CD14-positive monocyte (primary cell): ENCODE results near the gene ANXA1. TPM values are rescaled to one million over a fixed set of nuclear protein-coding genes. Genes with fewer than 3 reads are reported as not detected.

Source experiments
- DNase-seq, 3 donors: peaks; one replicate each; pipeline ENCODE4 v3.0.0-alpha.2; 2011 to 2022
- H2AFZ ChIP-seq: 2 replicates; pipeline ENCODE4 v1.6.0; 2012; ENCODE audit warnings: mild to moderate bottlenecking, low read depth, low read length, inconsistent platforms; ENCODE audit not compliant: insufficient read depth, poor library complexity, severe bottlenecking
- H3K27ac ChIP-seq, 2 donors: 1 replicate in 1 of 2; 2 replicates in 1 of 2; pipeline ENCODE4 v1.5.1; 2012 to 2013; ENCODE audit warnings: low read length in 2 of 2, control low read depth in 1 of 2, inconsistent platforms in 1 of 2, low read depth in 1 of 2, mild to moderate bottlenecking in 1 of 2
- H3K27me3 ChIP-seq, 2 donors: one replicate each; pipeline versions ENCODE4 v1.6.0 to v1.6.1; 2011 to 2013; ENCODE audit warnings: low read length in 2 of 2; ENCODE audit not compliant: control insufficient read depth in 2 of 2, insufficient read depth in 2 of 2
- H3K36me3 ChIP-seq, 2 donors: replicated peaks in 1 of 2; 1 replicate in 1 of 2; 2 replicates in 1 of 2; pipeline versions ENCODE4 v1.5.1 to v1.6.1; 2012 to 2013; ENCODE audit warnings: low read length in 2 of 2, control low read depth in 1 of 2, inconsistent platforms in 1 of 2, mild to moderate bottlenecking in 1 of 2; ENCODE audit not compliant: insufficient read depth in 2 of 2, control insufficient read depth in 1 of 2
- H3K4me1 ChIP-seq, 2 donors: 1 replicate in 1 of 2; 2 replicates in 1 of 2; pipeline versions ENCODE4 v1.5.1 to v1.6.1; 2012 to 2013; ENCODE audit warnings: low read length in 2 of 2, control low read depth in 1 of 2, inconsistent platforms in 1 of 2, mild to moderate bottlenecking in 1 of 2, moderate library complexity in 1 of 2; ENCODE audit not compliant: insufficient read depth in 2 of 2, control insufficient read depth in 1 of 2
- H3K4me2 ChIP-seq: replicated peaks from 2 replicates; pipeline ENCODE3; 2012; ENCODE audit warnings: low read length, moderate library complexity, mild to moderate bottlenecking; ENCODE audit not compliant: poor library complexity, severe bottlenecking; ENCODE audit errors: extremely low read depth
- H3K4me3 ChIP-seq, 3 experiments: fragments of 200-600 bp in 1 of 3; sonication (generic) in 1 of 3; replicated peaks in 1 of 3; 1 replicate in 2 of 3; 2 replicates in 1 of 3; pipeline ENCODE4 v1.5.1; 2011 to 2013; ENCODE audit warnings: low read length in 3 of 3, mild to moderate bottlenecking in 3 of 3, control low read depth in 2 of 3, low read depth in 2 of 3, inconsistent platforms in 1 of 3, moderate library complexity in 1 of 3
- H3K79me2 ChIP-seq: 2 replicates; pipeline ENCODE4 v1.6.0; 2012; ENCODE audit warnings: mild to moderate bottlenecking, control low read depth, inconsistent platforms, low read length, moderate library complexity; ENCODE audit not compliant: insufficient read depth
- H3K9ac ChIP-seq: 2 replicates; pipeline ENCODE4 v1.6.0; 2017; ENCODE audit warnings: low read length, mild to moderate bottlenecking; ENCODE audit not compliant: insufficient read depth, poor library complexity, severe bottlenecking
- H3K9me3 ChIP-seq, 2 donors: replicated peaks in 1 of 2; 1 replicate in 1 of 2; 2 replicates in 1 of 2; pipeline versions ENCODE4 v1.5.1 to v1.6.1; 2012 to 2013; ENCODE audit warnings: low read length in 2 of 2, control low read depth in 1 of 2; ENCODE audit not compliant: control insufficient read depth in 1 of 2, insufficient read depth in 1 of 2
- H4K20me1 ChIP-seq: 2 replicates; pipeline ENCODE4 v1.6.0; 2012; ENCODE audit warnings: mild to moderate bottlenecking, low read length, control low read depth, moderate library complexity; ENCODE audit not compliant: insufficient read depth
- H3K27ac Mint-ChIP-seq, 7 donors: one replicate each; pipeline ENCODE4 v1.8.0; 2020; ENCODE audit warnings: mild to moderate bottlenecking in 7 of 7, mixed read lengths in 7 of 7, moderate library complexity in 6 of 7, inconsistent platforms in 2 of 7
- H3K27me3 Mint-ChIP-seq, 3 donors: one replicate each; pipeline ENCODE4 v1.8.0; 2021 to 2022; ENCODE audit warnings: low read depth in 3 of 3, mild to moderate bottlenecking in 3 of 3, mixed read lengths in 3 of 3, moderate library complexity in 3 of 3, inconsistent platforms in 1 of 3
- H3K36me3 Mint-ChIP-seq, 2 donors: one replicate each; pipeline ENCODE4 v1.8.0; 2020; ENCODE audit warnings: mixed read lengths in 2 of 2, inconsistent platforms in 1 of 2, mild to moderate bottlenecking in 1 of 2
- H3K4me1 Mint-ChIP-seq: one replicate; pipeline ENCODE4 v1.8.0; 2020; ENCODE audit warnings: mild to moderate bottlenecking, mixed read lengths
- H3K4me3 Mint-ChIP-seq, 2 donors: one replicate each; pipeline ENCODE4 v1.8.0; 2020; ENCODE audit warnings: mild to moderate bottlenecking in 2 of 2, mixed read lengths in 2 of 2, moderate library complexity in 1 of 2
- H3K9me3 Mint-ChIP-seq, 7 donors: one replicate each; pipeline ENCODE4 v1.8.0; 2020 to 2022; ENCODE audit warnings: mixed read lengths in 7 of 7, mild to moderate bottlenecking in 6 of 7, moderate library complexity in 6 of 7, inconsistent platforms in 2 of 7
- CTCF ChIP-seq: fragments of 200-600 bp; IDR thresholded peaks from one replicate; pipeline ENCODE4 v1.8.0; 2022; ENCODE audit warnings: antibody characterized with exemption, mild to moderate bottlenecking
- WGBS: methylation state at CpG from one replicate; pipeline ENCODE4 v1.1.5; 2013; ENCODE audit warnings: missing lambda C conversion rate; ENCODE audit not compliant: insufficient coverage; 5-methylcytosine and 5-hydroxymethylcytosine counted together
- intact Hi-C, 2 donors: fragments of 100-400 bp; cut with micrococcal nuclease; formaldehyde crosslinking; loops; one replicate each; pipeline versions ENCODE4 v1.15.0 to v1.15.1; 2023
- polyA plus RNA-seq, 3 donors: library from polyadenylated mRNA; depleted of rRNA in 1 of 3; unstranded in 2 of 3; stranded (reverse) in 1 of 3; fragments of 300-500 nt in 2 of 3; fragments of >200 nt in 1 of 3; fragmentation: Illumina TruSeq in 2 of 3; gene quantifications; 1 replicate in 2 of 3; 2 replicates in 1 of 3; pipeline ENCODE4 v1.2.3, GENCODE V29; 2012 to 2021

ANXA1 gene
- polyA plus RNA-seq, 3 donors = 992 to 1,546 (median 1,157) TPM

GRCh38 chr9:73156865-73157187 is 5.2 kb downstream of the ANXA1 start:
- Histone ChIP-seq H3K4me1 (peaks cover 37 to 46% of the 10 kb centered on the region in 2 donors), H3K4me3 (peak overlapping the region in 1 of 3 experiments; percentile 57), H3K9me3 (no peaks in the 10 kb centered on the region), H2AFZ (no peak overlapping the region), H3K27ac (peak overlapping the region in 1 of 2 donors; percentile 40), H3K79me2 (peaks cover 98% of the 10 kb centered on the region), H3K27me3 (no peaks in the 10 kb centered on the region), H3K36me3 (peaks cover 43 to 60% of the 10 kb centered on the region in 2 donors), H4K20me1 (peaks cover 98% of the 10 kb centered on the region), H3K4me2 (peak overlapping the region; percentile 61), H3K9ac (no peak overlapping the region)
- intact Hi-C loops = no loop called here
- Mint-ChIP-seq H3K4me1 (peaks cover 38% of the 10 kb centered on the region), H3K9me3 (no peaks in the 10 kb centered on the region), H3K4me3 (peak overlapping the region in 1 of 2 donors; percentile 77), H3K36me3 (peaks cover 50 to 71% of the 10 kb centered on the region in 2 donors), H3K27ac (peak overlapping the region in 2 of 7 donors; percentile 73 to 77), H3K27me3 (no peaks in the 10 kb centered on the region)
- TF ChIP-seq CTCF = no peak
- DNase-seq = no peak

GRCh38 chr9:73157811-73158210 is 6.1 kb downstream of the ANXA1 start:
- Histone ChIP-seq H3K79me2 (peaks cover 98% of the 10 kb centered on the region), H3K27me3 (no peaks in the 10 kb centered on the region), H2AFZ (no peak overlapping the region), H3K4me1 (peaks cover 37 to 46% of the 10 kb centered on the region in 2 donors), H4K20me1 (peaks cover 99% of the 10 kb centered on the region), H3K27ac (peak overlapping the region in 1 of 2 donors; percentile 71), H3K4me3 (peak overlapping the region in 1 of 3 experiments; percentile 57), H3K9ac (no peak overlapping the region), H3K4me2 (no peak overlapping the region), H3K36me3 (peaks cover 52 to 70% of the 10 kb centered on the region in 2 donors), H3K9me3 (no peaks in the 10 kb centered on the region)
- no peak for DNase-seq
- no peak for TF ChIP-seq CTCF
- Mint-ChIP-seq H3K4me3 (no peak overlapping the region), H3K27ac (peak overlapping the region; percentile 25 to 72 (median 43)), H3K27me3 (no peaks in the 10 kb centered on the region), H3K9me3 (no peaks in the 10 kb centered on the region), H3K4me1 (peaks cover 38% of the 10 kb centered on the region), H3K36me3 (peaks cover 57 to 77% of the 10 kb centered on the region in 2 donors)
- intact Hi-C loops = loop anchor here in 1 of 2 donors (2.0 kb wide), 1 partner anchor 17 kb away; no protein-coding TSS in a partner anchor
- 50% methylated on average over 1 of the region's 2 CpGs for WGBS
